Nephron (organoid): ENCODE measurements around the gene PDYN.

Experiments used
- H3K27ac Mint-ChIP-seq, 3 experiments: 2 replicates each; pipeline ENCODE4 v1.8.0; 2020; ENCODE audit warnings: mixed read lengths in 3 of 3, mild to moderate bottlenecking in 2 of 3, moderate library complexity in 1 of 3
- H3K27me3 Mint-ChIP-seq: 2 replicates; pipeline ENCODE4 v1.8.0; 2021; ENCODE audit warnings: low read depth, mild to moderate bottlenecking, moderate library complexity, mixed read lengths
- H3K36me3 Mint-ChIP-seq: 2 replicates; pipeline ENCODE4 v1.8.0; 2020; ENCODE audit warnings: low read depth, mixed read lengths
- H3K4me1 Mint-ChIP-seq: 2 replicates; pipeline ENCODE4 v1.8.0; 2020; ENCODE audit warnings: mixed read lengths
- H3K4me3 Mint-ChIP-seq, 3 experiments: 2 replicates each; pipeline ENCODE4 v1.8.0; 2020; ENCODE audit warnings: mild to moderate bottlenecking in 3 of 3, mixed read lengths in 3 of 3, moderate library complexity in 2 of 3
- H3K9me3 Mint-ChIP-seq: 2 replicates; pipeline ENCODE4 v1.8.0; 2020; ENCODE audit warnings: mixed read lengths
- TF ChIP-seq, protein P1 (sequence below), 3 experiments: fragments of 200-600 bp; sonication (generic); IDR thresholded peaks; one replicate each; pipeline ENCODE4 v1.5.0; 2021; ENCODE audit warnings: antibody characterized with exemption in 3 of 3; ENCODE audit not compliant: unreplicated experiment in 3 of 3

Gene PDYN

DNA sequence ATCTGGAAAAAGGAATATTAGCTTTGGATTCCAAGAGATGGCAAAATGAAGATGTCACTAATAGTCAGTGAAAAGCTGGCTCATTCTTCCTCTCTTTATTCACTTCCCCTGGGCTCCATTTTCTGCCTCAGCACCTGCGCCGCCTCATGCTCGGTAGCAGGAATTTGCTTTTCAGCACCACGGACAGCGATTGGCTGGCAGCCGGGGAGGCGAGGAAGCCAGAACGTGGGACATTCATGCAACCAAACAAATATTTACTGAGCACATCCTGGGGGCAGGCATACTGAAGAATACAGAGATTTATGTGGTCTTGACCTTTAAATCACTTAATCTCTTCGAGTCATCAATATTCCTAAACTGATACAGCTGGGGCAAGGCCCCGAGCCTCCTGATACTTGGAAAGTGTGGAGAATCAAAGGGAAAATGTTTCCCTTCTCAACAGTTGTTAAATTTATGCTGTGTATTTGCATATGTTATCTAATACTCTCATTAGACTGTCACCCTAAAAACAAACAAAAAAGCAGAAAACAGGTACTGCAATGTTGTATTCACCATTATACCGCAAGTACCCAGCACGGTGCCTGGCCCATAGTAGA, 12.1 kb upstream of the PDYN start:
- Mint-ChIP-seq H3K27me3 (peaks cover 33% of the 10 kb centered on the region), H3K36me3 (no peaks in the 10 kb centered on the region), H3K27ac (no peak overlapping the region), H3K9me3 (no peaks in the 10 kb centered on the region), H3K4me1 (no peaks in the 10 kb centered on the region), H3K4me3 (no peak overlapping the region)
- TF ChIP-seq, protein P1, sequence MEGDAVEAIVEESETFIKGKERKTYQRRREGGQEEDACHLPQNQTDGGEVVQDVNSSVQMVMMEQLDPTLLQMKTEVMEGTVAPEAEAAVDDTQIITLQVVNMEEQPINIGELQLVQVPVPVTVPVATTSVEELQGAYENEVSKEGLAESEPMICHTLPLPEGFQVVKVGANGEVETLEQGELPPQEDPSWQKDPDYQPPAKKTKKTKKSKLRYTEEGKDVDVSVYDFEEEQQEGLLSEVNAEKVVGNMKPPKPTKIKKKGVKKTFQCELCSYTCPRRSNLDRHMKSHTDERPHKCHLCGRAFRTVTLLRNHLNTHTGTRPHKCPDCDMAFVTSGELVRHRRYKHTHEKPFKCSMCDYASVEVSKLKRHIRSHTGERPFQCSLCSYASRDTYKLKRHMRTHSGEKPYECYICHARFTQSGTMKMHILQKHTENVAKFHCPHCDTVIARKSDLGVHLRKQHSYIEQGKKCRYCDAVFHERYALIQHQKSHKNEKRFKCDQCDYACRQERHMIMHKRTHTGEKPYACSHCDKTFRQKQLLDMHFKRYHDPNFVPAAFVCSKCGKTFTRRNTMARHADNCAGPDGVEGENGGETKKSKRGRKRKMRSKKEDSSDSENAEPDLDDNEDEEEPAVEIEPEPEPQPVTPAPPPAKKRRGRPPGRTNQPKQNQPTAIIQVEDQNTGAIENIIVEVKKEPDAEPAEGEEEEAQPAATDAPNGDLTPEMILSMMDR (IDR thresholded peaks at IDR 0.05; ENCODE audit: unreplicated experiment in 3 of 3): no peak

DNA sequence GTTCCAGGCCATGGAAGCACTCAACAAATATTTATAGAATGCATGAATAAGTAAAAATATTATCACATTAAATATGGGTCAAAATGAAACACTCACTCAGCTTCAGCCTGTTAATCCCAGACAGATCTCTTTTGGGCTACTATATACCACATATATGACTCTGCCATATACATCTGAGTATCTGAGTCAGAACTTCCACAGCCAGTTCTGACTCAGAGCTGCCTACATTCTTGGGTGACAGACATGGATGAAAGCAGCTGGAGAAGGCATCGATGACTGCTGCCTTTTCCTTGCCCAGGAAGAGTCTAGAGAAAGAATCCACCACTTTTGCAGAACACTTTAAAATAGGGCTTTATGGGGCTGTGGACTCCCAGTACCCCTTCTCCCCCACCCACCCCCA, 11.5 kb upstream of the PDYN start:
- no peak overlapping the region for H3K4me3 Mint-ChIP-seq
- no peak overlapping the region for H3K27ac Mint-ChIP-seq
- H3K4me1 Mint-ChIP-seq: no peaks in the 10 kb centered on the region
- H3K9me3 Mint-ChIP-seq: no peaks in the 10 kb centered on the region
- H3K36me3 Mint-ChIP-seq: no peaks in the 10 kb centered on the region
- peaks cover 30% of the 10 kb centered on the region for H3K27me3 Mint-ChIP-seq
- TF ChIP-seq, protein P1 (IDR thresholded peaks at IDR 0.05; ENCODE audit: unreplicated experiment in 3 of 3): no peak

DNA sequence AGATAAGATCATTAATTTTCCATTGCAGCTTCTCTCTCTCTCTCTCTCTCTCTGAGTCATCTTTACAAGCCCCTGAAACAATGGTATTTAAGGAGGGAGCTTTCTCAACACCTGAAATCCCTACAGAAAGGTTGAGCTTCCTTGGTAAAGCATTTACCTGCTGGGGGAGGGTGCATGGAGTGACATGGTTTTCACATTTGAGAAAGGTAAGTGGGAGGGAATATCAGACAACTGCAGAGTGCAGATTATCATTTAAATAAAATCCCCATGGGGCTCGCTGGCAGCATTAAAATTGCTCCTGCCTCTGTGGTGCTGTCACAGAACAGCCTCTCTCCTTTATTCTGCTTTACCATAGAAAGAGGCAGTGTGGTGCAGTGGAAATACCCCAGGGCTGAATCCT, 10.3 kb upstream of the PDYN start:
- no peaks in the 10 kb centered on the region for H3K4me1 Mint-ChIP-seq

DNA sequence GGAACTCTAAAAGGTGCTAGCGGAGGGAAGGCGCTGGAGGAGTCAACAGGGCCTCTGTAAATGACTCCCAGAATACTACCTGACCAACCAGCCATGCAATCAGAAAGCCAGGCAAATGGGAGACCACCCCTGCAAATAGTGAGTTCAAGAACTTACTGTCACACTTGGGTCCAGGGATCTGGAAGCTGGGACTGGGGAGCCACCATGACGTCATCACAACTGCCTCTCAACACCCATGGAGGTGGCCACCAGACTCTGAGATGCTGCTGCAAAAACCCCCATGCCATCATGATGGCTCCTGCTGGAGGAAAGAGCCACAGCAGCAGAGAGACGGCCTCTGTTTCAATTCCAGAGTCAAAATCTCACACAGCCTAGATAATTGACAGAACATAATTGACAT, 8.5 kb upstream of the PDYN start:
- Mint-ChIP-seq H3K27me3 (peaks cover 31% of the 10 kb centered on the region), H3K4me3 (no peak overlapping the region), H3K9me3 (no peaks in the 10 kb centered on the region), H3K36me3 (no peaks in the 10 kb centered on the region), H3K4me1 (no peaks in the 10 kb centered on the region), H3K27ac (no peak overlapping the region)
- TF ChIP-seq, protein P1 (IDR thresholded peaks at IDR 0.05; ENCODE audit: unreplicated experiment in 3 of 3): no peak

More for the DNA sequence above, 10.3 kb upstream of the PDYN start:
- Mint-ChIP-seq H3K27ac (no peak overlapping the region), H3K27me3 (peaks cover 26% of the 10 kb centered on the region), H3K4me3 (no peak overlapping the region), H3K36me3 (no peaks in the 10 kb centered on the region), H3K9me3 (no peaks in the 10 kb centered on the region)
- TF ChIP-seq, protein P1 (IDR thresholded peaks at IDR 0.05; ENCODE audit: unreplicated experiment in 3 of 3): no peak

DNA sequence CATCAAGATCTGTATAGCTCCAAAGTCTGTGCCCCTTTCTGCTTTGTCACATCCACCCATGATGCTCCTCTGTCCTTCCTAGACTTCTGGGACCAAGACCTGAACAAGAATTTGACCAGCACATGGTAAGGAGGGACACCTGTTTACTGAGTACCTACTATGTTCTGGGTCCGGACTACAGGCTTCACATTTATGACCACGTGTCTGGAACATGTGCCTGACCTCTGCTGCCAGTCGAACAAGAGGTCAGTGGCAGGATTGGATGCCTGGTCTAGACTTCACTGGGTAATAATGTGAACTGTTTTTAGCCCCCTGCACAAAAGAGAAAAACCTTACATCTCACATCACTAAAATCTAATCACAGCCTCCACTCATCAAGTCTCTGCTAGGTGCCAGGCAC, 7.3 kb upstream of the PDYN start:
- Mint-ChIP-seq H3K27ac (no peak overlapping the region), H3K27me3 (peaks cover 38% of the 10 kb centered on the region), H3K36me3 (no peaks in the 10 kb centered on the region), H3K4me3 (no peak overlapping the region), H3K9me3 (no peaks in the 10 kb centered on the region), H3K4me1 (no peaks in the 10 kb centered on the region)
- TF ChIP-seq, protein P1 (IDR thresholded peaks at IDR 0.05; ENCODE audit: unreplicated experiment in 3 of 3): no peak

DNA sequence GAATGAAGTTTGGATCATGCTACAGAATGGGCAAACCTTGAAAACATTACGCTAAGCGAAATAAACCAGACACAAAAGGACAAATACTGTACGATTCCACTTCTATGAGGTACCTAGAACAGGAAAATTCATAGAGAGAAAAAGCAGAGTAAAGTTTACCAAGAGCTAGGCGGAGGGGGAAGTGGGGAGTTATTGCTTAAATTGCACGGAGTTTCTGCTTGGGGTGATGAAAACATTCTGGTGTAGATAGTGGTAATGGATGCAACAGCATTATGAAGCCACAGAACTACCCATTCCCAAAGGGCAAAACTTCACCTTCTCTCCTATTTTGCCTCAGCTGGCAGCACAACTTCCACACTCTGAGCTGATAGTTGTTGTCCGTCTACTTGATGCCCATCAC, 6.4 kb upstream of the PDYN start:
- Mint-ChIP-seq H3K27ac (no peak overlapping the region), H3K4me1 (no peaks in the 10 kb centered on the region), H3K36me3 (no peaks in the 10 kb centered on the region), H3K9me3 (no peaks in the 10 kb centered on the region), H3K4me3 (no peak overlapping the region), H3K27me3 (peaks cover 46% of the 10 kb centered on the region)
- TF ChIP-seq, protein P1 (IDR thresholded peaks at IDR 0.05; ENCODE audit: unreplicated experiment in 3 of 3): no peak
